Measurements from ENCODE around the gene PAPPA2. TPM values are rescaled to one million over a fixed set of nuclear protein-coding genes. Genes with fewer than 3 reads are reported as not detected.

Gene PAPPA2
- total RNA-seq, 1 experiment from 2014 or later: not detected

DNA sequence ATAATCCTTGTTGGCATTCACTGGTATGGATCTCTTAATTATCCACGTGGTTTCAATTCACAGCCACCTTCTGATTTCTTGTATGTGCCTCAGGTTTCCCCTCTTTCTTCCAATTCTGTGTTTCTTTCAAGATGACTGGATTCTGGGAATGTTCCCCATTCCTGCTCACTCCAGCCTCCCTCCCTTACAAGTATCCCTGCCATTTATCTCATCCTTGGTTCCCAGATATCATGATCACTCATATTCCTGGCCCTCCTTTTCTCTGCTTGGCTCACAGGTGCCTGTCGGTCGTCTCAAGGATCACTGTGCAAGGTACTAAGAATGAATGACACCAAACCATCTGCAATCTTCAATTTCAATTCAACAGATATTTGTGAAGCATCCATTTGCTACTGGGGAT, 422.4 kb downstream of the PAPPA2 start:
- 0 out of 2 replicates have a peak, but pooled peaks cover 3% of the 10 kb centered on the region for H3K27me3 ChIP-seq (ENCODE audit: insufficient read depth, low read depth)
- H3F3A ChIP-seq (ENCODE audit: insufficient read depth, low read depth): no peaks in the 10 kb centered on the region
- H3K79me2 ChIP-seq (ENCODE audit: low read depth): no peaks in the 10 kb centered on the region
- no peaks in the 10 kb centered on the region for H3K4me1 ChIP-seq (replicated peaks; ENCODE audit: insufficient read depth)
- no peak overlapping the region for H3K4me3 ChIP-seq
- H4K20me1 ChIP-seq (ENCODE audit: insufficient read depth): no peaks in the 10 kb centered on the region
- H3K9me2 ChIP-seq (ENCODE audit: insufficient read depth): no peaks in the 10 kb centered on the region
- ChIA-PET POLR2A (ENCODE audit: unreplicated experiment) (no interaction called here), CTCF (no interaction called here)
- no peak for TF ChIP-seq EZH2 (IDR thresholded peaks at IDR 0.05; ENCODE audit: low read depth)
- TF ChIP-seq, protein P1, sequence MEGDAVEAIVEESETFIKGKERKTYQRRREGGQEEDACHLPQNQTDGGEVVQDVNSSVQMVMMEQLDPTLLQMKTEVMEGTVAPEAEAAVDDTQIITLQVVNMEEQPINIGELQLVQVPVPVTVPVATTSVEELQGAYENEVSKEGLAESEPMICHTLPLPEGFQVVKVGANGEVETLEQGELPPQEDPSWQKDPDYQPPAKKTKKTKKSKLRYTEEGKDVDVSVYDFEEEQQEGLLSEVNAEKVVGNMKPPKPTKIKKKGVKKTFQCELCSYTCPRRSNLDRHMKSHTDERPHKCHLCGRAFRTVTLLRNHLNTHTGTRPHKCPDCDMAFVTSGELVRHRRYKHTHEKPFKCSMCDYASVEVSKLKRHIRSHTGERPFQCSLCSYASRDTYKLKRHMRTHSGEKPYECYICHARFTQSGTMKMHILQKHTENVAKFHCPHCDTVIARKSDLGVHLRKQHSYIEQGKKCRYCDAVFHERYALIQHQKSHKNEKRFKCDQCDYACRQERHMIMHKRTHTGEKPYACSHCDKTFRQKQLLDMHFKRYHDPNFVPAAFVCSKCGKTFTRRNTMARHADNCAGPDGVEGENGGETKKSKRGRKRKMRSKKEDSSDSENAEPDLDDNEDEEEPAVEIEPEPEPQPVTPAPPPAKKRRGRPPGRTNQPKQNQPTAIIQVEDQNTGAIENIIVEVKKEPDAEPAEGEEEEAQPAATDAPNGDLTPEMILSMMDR (conservative IDR thresholded peaks at IDR 0.05): no peak
- H3K9me3 ChIP-seq (ENCODE audit: insufficient read depth, low read depth): no peaks in the 10 kb centered on the region
- DNase-seq: no peak
- BruUV-seq (replicated peaks): no TSS peak
- intact Hi-C loops (cut with micrococcal nuclease; ENCODE audit: unreplicated experiment): no loop called here
- H3K27ac ChIP-seq: no peak overlapping the region
- H3K4me2 ChIP-seq: no peak overlapping the region
- no peaks in the 10 kb centered on the region for H3K36me3 ChIP-seq (ENCODE audit: low read depth)
- no peak overlapping the region for H2AFZ ChIP-seq

DNA sequence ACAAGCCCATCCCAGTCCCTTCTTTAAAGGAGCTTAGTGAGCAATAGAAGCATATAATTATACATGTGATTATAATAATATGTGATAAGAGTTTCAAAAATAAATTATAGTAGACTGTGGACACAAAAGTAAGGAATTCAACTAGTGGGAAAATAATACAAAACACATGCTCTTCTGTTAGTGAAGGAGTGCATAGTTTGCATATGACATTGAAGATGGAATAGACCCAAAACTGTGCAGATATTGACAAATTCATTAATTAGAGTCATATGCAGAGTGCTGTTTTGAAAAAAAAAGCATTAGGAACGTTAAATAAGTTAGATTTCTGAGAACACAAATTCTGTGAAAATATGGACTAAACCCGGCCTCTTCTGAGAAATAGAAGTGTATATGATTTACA, 422.8 kb downstream of the PAPPA2 start:
- no peak overlapping the region for H2AFZ ChIP-seq
- no peak for TF ChIP-seq EZH2 (IDR thresholded peaks at IDR 0.05; ENCODE audit: low read depth)
- TF ChIP-seq, protein P1 (conservative IDR thresholded peaks at IDR 0.05): no peak
- no peaks in the 10 kb centered on the region for H3K9me3 ChIP-seq (ENCODE audit: insufficient read depth, low read depth)
- no peaks in the 10 kb centered on the region for H3K79me2 ChIP-seq (ENCODE audit: low read depth)
- H3K36me3 ChIP-seq (ENCODE audit: low read depth): no peaks in the 10 kb centered on the region
- H3K4me1 ChIP-seq (replicated peaks; ENCODE audit: insufficient read depth): no peaks in the 10 kb centered on the region
- no peak overlapping the region for H3K4me2 ChIP-seq
- 0 out of 2 replicates have a peak, but pooled peaks cover 3% of the 10 kb centered on the region for H3K27me3 ChIP-seq (ENCODE audit: insufficient read depth, low read depth)
- no peak for DNase-seq
- CTCF ChIA-PET: no interaction called here
- H3K9me2 ChIP-seq (ENCODE audit: insufficient read depth): no peaks in the 10 kb centered on the region
- intact Hi-C loops (cut with micrococcal nuclease; ENCODE audit: unreplicated experiment): no loop called here
- no peak overlapping the region for H3K4me3 ChIP-seq
- H3K27ac ChIP-seq: no peak overlapping the region
- H4K20me1 ChIP-seq (ENCODE audit: insufficient read depth): no peaks in the 10 kb centered on the region
- POLR2A ChIA-PET (ENCODE audit: unreplicated experiment): no interaction called here
- no peaks in the 10 kb centered on the region for H3F3A ChIP-seq (ENCODE audit: insufficient read depth, low read depth)
- BruUV-seq (replicated peaks): no TSS peak

DNA sequence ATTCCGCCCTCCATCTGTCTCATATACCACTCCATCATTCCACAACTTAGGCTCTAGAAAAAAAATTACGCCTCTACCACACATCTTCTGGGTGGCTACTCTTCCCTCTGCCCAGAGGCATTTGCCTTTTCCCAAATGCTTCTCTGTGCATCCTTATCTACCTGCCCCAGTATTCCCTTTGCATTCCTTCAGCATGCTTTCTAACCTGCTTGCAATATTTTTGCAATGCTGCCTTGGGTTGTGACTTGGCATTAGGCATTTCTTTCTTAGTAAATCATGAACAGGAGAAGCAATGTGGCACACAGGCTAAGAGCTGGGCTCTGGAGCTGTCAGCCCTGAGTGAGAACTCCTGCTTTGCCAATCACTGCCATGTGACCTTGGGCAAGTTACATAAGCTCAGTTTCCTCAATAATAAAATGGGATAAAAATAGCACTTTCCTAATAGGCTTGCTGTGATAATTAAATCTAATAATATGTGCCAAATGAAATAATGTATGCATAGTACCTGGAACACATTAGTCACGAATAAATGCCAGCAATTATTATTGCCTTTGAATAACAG, 425.6 kb downstream of the PAPPA2 start:
- DNase-seq: no peak
- Histone ChIP-seq H3K9me3 (ENCODE audit: insufficient read depth, low read depth) (no peaks in the 10 kb centered on the region), H3K36me3 (ENCODE audit: low read depth) (no peaks in the 10 kb centered on the region), H3K4me1 (replicated peaks; ENCODE audit: insufficient read depth) (no peaks in the 10 kb centered on the region), H3K4me2 (no peak overlapping the region), H2AFZ (no peak overlapping the region), H3K27ac (no peak overlapping the region), H3K4me3 (no peak overlapping the region), H3K9me2 (ENCODE audit: insufficient read depth) (no peaks in the 10 kb centered on the region), H3K27me3 (ENCODE audit: insufficient read depth, low read depth) (0 out of 2 replicates have a peak, but pooled peaks cover 7% of the 10 kb centered on the region), H4K20me1 (ENCODE audit: insufficient read depth) (no peaks in the 10 kb centered on the region), H3K79me2 (ENCODE audit: low read depth) (no peaks in the 10 kb centered on the region), H3F3A (ENCODE audit: insufficient read depth, low read depth) (no peaks in the 10 kb centered on the region)
- CTCF ChIA-PET: no interaction called here
- intact Hi-C loops (cut with micrococcal nuclease; ENCODE audit: unreplicated experiment): no loop called here
- POLR2A ChIA-PET (ENCODE audit: unreplicated experiment): no interaction called here
- no TSS peak for BruUV-seq (replicated peaks)
- TF ChIP-seq, protein P1 (conservative IDR thresholded peaks at IDR 0.05): no peak
- no peak for TF ChIP-seq EZH2 (IDR thresholded peaks at IDR 0.05; ENCODE audit: low read depth)

Data from PC-9 (cell line).